GM19043 (cell line): ENCODE measurements around the gene UBALD2.
"Not testable (repeated sequence)": the region's sequence is repeated elsewhere in the genome, so short reads cannot be mapped to it uniquely, and the experiment has no call there.

Experiments
- ATAC-seq: cut with Tn5 transposase; IDR thresholded peaks from one replicate; pipeline ENCODE4 v1.9.1; 2021; ENCODE audit warnings: low read depth; ENCODE audit not compliant: unreplicated experiment

The UBALD2 gene

DNA sequence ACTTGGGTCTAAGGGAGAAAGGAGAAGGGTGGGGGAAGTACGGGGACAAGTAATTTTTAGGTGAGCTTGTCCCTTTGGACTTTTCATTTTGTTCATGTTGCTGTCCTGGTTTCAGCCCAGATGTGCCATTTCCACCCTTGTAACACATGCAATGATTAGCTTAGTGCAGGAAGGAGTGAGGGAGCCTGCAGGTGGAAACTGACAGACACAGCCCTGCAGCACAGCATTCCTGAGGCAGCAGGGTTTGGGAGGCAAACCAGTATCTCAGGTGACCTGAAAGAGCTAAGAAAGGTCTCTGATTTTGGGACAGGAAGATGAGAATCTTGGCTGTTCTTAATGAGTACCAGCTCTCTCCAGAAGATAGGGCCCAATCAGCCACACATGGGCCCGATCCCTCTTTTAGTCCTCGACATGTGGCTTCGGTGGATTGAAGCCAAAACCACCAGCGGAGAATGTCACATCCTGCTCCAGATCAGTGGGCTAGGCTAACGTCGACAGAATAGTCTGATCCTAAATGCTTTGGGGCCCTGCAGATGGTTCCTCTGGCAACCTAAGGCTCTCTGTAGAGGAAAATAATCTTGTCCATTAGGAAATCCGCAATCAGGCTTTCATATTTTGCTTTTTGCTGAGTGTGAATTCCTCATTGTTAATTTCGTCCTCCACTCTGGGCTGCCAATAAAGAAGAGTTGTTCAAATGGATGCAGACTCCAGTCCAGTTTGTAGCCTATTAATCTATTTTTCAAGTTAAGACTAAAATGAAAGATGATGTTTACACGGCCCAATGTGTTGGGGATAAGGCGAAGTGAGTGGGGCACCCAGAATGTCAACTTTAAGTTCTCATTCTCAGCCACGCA is 21.1 kb upstream of the UBALD2 start:
- ATAC-seq, result no peak

DNA sequence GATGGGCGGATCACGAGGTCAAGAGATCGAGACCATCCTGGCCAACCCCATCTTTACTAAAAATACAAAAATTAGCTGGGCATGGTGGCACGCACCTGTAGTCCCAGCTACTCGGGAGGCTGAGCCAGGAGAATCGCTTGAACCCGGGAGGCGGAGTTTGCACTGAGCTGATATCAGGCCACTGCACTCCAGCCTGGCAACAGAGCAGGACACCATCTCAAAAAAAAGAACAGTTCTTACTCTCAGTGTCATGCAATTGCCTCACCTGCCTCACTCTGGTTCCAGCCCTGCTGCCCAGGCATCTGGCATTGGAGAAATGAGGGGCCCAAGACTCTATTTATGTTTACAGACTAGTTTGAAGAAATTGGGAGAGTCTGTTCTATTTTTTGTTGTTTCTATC is 20.4 kb upstream of the UBALD2 start:
- not testable (repeated sequence) for ATAC-seq

DNA sequence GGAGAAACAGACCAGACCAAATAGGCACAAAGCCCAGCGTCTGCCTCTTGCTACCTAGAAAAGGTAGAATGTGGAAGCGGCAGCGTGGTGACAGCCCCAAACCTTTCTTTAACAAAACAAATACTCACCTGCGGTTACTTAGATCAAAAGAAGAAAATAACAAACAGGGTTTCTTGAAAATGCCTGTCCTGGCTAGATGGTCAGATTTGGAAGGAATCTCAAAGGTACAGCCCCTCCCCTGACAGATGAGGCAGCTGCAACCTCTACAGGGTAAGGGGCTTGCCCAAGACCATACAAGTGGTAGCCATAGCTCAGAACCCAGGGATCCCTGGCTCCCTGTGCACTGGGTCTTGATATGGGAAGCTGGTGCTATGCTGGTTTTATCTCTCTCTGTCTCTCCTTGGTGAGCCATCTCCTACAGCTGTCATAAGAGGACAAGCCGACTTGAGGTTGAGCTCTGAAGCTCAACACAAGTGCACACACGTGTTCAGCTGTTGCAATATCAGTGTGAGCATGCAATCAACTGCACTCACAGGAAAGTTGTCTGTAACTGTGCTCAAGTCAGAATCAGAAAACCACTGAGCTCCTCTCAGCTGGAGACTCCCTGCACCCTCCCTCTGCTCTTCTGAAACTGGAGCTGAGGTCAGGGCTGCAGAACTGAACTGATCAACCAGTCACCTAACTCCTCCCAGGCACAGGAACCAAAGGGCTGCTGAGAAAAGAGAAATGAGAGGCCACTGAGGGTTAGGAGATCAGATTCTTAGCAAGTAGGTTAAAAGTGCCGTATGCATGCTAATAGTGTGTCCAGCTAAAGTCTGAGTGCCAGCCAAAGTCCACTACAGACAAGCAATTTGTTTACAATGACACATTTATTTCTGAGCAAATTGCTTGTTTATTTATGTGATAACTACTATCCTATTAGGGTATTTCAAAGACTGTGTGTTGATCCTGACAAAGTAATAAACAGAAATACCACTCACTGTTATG is 18.8 kb upstream of the UBALD2 start:
- peak; percentile 97 for ATAC-seq

DNA sequence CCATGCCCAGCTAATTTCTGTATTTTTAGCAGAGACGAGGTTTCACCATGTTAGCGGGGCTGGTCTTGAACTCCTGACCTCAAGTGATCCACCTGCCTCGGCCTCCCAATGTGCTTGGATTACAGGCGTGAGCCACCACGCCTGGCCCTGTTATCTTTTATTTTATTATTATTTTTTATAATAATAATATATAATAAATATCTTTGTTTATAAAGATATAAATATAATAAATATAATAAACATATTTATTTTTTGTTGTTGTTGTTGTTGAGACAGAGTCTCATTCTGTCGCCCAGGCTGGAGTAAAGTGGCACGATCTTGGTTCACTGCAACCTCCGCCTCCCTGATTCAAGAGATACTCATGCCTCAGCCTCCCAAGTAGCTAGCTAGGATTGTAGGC is 17.8 kb upstream of the UBALD2 start:
- ATAC-seq, result no peak

DNA sequence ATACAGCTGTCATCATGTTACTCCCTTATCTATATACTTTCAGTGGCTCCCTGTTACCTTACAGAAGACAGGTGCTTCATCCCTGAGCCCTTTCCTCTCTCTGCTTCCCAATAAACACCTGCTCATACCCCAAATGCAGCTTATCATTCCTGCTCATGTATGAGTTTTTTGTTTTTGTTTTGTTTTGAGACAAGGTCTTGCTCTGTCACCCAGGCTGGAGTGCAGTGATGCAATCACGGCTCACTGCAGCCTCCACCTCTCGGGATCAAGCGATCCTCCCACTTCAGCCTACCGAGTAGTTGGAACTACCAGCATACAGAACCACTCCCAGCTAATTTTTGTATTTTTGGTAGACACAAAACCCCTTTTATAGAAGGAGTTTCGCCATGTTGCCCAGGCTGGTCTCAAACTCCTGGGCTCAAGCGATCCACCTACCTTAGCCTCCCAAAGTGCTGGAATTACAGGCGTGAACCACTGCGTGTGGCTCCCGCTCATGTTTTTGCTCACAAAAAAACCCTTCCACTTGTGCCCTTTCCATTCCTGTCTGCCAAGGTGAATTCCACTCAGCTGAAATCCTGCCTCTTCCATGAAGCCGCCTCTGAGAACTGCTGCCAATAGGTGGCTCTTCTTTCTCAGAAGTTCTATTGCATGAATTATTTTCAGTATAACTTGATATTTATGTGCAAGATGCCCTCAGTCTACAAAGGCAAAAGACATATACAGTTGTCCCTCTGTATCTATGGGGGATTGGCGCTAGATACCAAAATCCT is 16.9 kb upstream of the UBALD2 start:
- ATAC-seq, result no peak

DNA sequence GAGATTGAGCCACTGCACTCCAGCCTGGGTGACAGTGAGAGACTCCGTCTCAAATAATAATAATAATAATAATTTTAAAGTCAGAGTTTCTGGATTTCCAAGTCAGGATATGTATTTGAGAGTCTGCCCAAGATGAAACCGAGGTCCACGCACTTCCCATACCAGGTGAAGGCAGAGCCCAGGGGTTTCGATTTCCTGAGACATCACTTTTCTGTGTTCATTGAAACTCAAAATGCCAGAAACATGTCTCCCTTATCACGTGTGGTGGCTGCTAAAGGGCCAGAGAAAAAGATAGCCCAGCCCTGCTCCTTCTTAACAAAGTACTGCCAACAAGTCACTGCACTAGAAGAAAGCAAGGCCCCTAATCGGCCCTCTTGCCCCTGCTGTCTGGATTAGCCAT is 15.0 kb upstream of the UBALD2 start:
- no peak for ATAC-seq

DNA sequence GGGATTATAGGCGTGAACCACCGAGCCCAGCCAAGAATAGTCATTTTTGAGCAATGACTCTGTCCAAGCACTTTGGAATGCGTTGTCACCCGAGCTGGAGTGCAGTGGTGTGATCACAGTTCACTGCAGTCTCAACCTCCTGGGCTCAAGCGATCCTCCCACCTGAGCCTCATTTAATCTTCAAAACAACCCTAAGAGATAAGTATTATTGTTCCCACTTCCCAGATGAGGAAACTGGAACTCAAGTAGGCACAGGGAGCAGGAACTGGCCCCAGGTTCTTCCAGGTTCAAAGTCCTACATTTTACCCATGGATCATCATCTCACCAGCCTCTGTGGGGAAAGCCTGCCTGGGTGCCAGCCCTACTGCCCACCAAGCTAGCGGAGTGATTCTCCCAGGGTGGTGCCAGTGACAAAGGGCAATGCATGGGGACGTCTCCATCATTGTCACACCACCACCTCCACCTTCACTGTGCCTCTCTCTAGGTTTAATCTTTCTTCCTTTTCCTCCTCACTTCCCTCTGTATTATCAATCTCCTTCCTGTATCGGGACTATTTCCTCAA is 13.6 kb upstream of the UBALD2 start:
- ATAC-seq, result no peak

DNA sequence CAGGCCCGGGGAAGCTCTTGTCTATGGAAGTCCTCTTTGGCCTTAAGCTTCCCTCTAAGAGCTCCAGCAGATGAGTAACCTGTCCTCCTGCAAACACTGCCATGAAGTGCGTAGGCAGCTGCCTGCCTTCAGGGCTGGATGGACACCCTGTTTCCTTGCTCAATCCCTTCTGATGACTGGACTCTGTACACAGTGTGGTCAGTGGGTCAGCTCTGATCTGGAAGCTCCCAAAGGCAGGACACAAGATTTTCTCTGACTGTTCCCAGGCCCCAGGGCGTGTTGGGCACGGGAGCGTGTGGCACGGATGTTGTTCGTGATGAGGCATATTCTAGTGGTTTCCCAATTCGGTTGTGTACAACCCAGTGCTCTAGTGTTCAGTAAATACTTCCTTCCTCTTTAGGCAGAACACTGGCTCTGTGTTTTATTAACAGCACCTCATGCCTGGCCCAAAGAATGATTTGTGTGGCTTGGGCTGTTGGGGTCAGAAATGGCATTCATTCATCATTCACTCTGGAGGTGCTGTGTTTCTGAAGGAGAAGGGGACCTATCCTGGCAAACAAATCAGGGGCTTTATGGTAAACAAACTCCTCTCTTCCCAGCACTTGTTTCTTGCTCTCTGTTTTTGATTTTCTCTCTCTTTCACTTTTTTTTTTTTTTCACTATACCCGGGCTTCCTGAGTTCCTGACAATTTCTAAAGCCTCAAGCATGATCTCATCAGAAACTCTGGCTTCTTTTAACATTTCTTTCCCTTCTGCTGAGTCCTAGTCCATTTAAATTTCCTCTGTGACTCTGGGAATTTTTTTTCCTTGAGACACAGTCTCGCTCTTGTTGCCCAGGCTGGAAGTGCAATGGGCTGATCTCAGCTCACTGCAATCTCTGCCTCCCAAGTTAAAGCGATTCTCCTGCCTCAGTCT is 12.9 kb upstream of the UBALD2 start:
- no peak for ATAC-seq

DNA sequence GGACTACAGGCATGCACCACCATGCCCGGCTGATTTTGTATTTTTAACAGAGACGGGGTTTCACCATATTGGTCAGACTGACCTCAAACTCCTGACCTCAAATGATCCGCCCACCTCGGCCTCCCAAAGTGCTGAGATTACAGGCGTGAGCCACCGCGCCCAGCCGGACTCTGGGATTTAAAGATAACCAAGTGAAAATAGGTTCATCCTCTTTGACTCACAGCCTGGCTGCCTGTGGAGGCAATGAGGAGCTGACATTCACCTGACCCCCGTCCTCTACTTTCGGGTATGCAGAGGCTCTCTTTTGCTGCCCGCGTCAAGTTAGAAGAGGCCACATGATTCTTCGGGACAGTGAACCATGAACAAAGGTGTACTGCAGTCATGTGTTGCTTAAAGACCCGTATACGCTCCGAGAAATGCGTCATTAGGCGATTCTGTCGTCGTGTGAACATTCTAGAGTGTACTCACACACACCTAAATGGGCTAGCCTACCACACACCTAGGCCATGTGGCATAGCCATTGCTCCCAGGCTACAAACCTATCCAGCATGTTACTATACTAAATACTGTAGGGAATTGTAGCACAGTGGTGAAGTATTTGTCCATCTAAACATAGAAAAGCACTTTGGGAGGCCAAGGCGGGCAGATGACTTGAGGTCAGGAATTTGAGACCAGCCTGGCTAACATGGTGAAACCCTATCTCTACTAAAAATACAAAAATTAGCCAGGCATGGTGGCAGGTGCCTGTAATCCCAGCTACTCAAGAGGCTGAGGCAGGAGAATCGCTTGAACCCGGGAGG is 12.0 kb upstream of the UBALD2 start:
- not testable (repeated sequence) for ATAC-seq

DNA sequence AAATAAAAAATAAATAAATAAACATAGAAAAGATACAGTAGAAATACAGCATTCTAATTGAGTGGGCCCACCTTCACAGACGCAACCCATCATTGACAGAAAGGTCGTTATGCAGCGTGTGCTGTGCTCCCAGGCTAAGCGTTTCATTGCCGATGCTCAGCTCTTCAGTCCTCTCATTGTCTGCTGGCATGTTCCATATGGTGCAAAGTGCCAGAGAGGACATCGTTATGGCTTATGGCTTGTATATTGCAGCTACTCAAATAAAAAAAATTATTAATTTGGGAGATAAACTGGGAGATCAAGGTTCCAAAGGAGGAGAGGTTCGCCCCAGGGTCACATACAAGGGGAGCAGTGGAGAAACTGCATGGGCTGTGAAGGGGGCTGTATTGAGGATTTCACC is 11.3 kb upstream of the UBALD2 start:
- ATAC-seq, result no peak

DNA sequence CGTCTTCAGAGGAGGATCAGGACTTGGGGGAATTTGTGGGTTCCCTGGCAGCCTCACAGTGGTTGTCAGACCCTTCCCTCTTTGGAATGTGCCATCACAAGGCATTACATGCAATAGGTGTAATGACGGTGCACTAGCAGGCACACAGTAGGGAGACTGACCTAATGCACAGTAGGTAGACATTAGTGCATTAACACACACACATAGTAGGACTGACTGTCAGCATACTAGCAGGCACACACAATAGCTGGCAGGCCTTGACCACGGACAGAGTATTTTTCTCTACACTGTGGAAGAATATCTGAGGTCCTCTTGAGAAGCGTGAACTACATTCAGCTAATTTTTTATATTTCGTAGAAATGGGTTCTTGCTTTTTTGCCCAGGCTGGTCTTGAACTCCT is 10.9 kb upstream of the UBALD2 start:
- ATAC-seq, result no peak

DNA sequence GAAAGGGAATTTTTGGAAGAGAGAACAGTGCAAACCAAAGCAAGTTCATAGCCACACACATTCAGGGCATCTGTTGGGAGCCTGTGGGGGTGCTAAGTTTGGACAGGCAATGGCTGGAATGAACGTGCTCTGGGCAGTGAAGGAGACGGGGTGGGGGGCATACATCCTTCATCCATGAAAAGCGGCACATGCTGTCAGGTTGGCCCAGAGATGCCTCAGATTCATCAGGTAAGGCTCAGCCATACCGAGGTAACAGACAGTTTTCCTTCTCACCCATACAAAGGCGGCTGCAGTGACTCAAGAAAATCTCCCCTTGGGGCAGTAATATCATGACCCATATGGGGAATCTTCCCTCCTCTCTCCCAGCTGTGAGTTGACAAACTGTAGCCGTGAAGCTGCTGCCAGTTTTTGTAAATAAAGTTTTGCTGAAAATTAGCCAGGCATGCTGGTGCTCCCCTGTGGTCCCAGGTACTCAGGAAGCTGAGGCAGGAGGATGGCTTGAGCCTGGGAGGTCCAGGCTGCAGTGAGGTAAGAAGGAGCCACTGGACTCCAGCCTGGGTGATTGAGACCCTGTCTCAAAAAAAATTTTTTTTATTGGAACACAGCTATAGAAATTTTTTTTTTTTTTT is 9.2 kb upstream of the UBALD2 start:
- ATAC-seq, result no peak

DNA sequence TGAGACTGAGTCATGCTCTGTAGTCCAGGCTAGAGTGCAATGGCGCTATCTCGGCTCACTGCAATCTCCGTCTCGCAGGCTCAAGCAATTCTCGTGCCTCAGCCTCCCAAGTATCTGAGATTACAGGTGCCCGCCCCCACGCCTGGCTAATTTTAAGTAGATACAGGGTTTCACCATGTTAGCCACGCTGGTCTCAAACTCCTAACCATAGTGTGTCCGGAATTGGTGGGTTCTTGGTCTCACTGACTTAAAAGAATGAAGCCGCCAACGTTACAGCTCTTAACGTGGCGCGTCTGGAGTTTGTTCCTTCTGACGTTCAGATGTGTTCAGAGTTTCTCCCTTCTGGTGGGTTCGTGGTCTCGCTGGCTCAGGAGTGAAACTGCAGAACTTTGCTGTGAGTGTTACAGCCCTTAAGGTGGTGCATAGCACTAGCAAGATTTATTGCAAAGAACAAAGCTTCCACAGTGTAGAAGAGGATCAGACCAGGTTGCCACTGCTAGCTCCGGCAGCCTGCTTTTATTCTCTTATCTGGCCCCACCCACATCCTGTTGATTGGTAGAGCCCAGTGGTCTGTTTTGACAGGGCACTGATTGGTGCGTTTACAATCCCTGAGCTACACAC is 8.6 kb upstream of the UBALD2 start:
- not testable (repeated sequence) for ATAC-seq

DNA sequence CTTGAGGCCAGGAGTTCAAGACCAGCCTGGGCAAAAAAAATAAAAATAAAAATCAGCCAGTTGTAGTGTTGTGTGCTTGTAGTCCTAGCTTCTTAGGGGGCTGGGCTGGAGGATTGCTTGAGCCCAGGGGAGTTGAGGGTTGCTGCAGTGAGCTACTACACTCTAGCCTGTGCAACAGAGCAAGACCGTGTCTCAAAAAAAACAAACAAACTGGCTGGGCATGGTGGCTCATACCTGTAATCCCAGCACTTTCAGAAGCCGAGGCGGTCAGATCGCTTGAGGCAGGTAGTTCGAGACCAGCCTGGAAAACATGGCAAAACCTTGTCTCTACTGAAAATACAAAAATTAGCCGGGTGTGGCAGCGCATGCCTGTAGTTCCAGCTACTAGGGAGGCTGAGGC is 4.9 kb upstream of the UBALD2 start:
- ATAC-seq, result no peak

DNA sequence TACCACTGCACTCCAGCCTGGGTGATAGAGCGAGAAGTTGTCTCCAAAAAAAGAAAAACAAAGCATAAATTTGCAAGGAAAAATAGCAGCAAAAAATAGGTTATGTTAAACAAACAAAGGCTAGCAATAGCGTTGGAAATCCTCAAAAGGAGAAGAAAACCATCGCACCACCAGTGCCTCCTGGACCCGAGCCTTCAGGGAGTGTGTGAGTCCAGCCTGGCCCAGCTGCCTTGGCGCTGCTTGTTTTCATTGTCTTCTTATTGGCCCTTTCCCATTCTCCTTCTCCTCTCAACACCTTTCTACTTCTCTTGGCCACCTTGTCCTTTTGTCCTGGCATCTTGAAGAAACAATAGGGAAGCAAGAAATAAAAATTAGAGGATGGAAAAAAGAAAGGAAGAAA is 4.5 kb upstream of the UBALD2 start:
- no peak for ATAC-seq

DNA sequence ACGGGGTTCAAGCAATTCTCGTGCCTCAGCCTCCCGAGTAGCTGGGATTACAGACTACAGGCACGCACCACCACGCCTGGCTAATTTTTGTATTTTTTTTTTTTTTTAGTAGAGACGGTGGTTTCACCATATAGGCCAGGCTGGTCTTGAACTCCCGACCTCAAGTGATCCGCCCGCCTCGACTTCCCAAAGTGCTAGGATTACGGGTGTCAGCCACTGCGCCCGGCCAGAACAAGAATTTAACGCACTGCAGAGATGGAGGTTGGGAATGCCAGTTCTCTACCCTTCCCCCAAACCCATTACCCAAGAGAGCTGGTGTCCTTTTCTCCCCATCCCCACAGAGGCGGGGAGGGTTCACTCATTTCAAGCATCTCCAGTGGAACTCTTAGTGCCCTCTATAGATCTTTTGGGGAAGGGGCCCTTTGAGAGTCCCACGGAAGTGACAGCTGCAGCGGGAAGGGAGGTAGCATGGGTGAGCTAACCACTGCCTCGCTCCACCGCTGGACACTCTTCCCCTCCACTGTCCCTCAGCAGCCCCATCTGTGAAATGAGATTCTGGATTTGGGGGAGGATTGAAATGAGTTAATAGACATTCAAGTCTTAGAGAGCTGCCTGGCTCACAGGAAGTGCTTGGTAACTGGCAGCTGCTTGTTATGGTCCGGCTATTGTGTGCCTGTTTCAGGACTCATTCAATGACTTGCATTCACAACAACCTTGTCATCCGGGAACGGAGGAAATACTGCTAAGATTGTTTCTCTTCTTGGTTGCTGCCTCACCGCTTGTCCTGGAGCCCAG is 3.5 kb upstream of the UBALD2 start:
- no peak for ATAC-seq
